Neural cell (in vitro differentiated cells): ENCODE results near the gene BIK.

Experiments
- CTCF ChIP-seq: fragments of 450-650 bp; IDR thresholded peaks from 2 replicates; pipeline ENCODE4 v1.5.1; 2014; ENCODE audit warnings: antibody characterized with exemption, mild to moderate bottlenecking, moderate library complexity; ENCODE audit not compliant: poor library complexity, severe bottlenecking
- MXI1 ChIP-seq: fragments of 450-650 bp; conservative IDR thresholded peaks from 2 replicates; pipeline ENCODE4 v1.6.1; 2014; ENCODE audit warnings: antibody characterized with exemption, mild to moderate bottlenecking; ENCODE audit not compliant: poor library complexity, severe bottlenecking
- REST ChIP-seq: IDR thresholded peaks from 2 replicates; pipeline ENCODE4 v1.6.1; 2012; ENCODE audit warnings: borderline replicate concordance
- TAF1 ChIP-seq: IDR thresholded peaks from 2 replicates; pipeline ENCODE4 v1.6.1; 2012; ENCODE audit warnings: low read depth

GRCh38 chr22:43127166-43127908, 16.8 kb downstream of the BIK start:
- TF ChIP-seq CTCF (no peak), TAF1 (no peak), REST (no peak), MXI1 (no peak)
